AML-193 (cell line): Measurements from ENCODE around the gene ZNF483.
A peak's percentile ranks its signal among the peaks of the same experiment; 100 is the strongest.
"Not testable (repeated sequence)": the region's sequence is repeated elsewhere in the genome, so short reads cannot be mapped to it uniquely, and the experiment has no call there.

Source experiments
- DNase-seq, 2 experiments: peaks; one replicate each; lab custom pipeline; 2025; lab: John Stamatoyannopoulos, UW

ZNF483 gene

GRCh38 chr9:111525056-111525977, at the start of gene ZNF483:
ZNF483 (plus strand) TSS chr9:111525179; CDS start chr9:111527396, 2,217 bp downstream.
- DNase-seq = no peak

GRCh38 chr9:111475195-111475594, 49.8 kb upstream of the ZNF483 start:
- DNase-seq = no peak

GRCh38 chr9:111477677-111478076, 47.3 kb upstream of the ZNF483 start:
- no peak for DNase-seq

GRCh38 chr9:111481885-111482636, 42.9 kb upstream of the ZNF483 start:
- peak in 1 of 2 experiments; percentile 17 for DNase-seq

GRCh38 chr9:111482694-111483438, 42.1 kb upstream of the ZNF483 start:
- peak; percentile 26 to 43 for DNase-seq

GRCh38 chr9:111483439-111483857, 41.5 kb upstream of the ZNF483 start:
- no peak for DNase-seq

GRCh38 chr9:111483858-111484571, 41.0 kb upstream of the ZNF483 start, which contains the start of gene ECPAS:
ECPAS (minus strand) TSS chr9:111484383; CDS start chr9:111472918, 11,465 bp downstream.
- peak; percentile 42 to 55 for DNase-seq

GRCh38 chr9:111484572-111484894, 40.4 kb upstream of the ZNF483 start:
- DNase-seq = peak in 1 of 2 experiments; percentile 21

GRCh38 chr9:111497196-111497595, 27.8 kb upstream of the ZNF483 start:
- DNase-seq = not testable (repeated sequence)

- no peak for DNase-seq
Measured at GRCh38 chr9:111501005-111501562, 23.9 kb upstream of the ZNF483 start.

- no peak for DNase-seq
Measured at GRCh38 chr9:111501648-111502047, 23.3 kb upstream of the ZNF483 start.

- DNase-seq = no peak
Measured at GRCh38 chr9:111502506-111502905, 22.5 kb upstream of the ZNF483 start.

- not testable (repeated sequence) for DNase-seq
Measured at GRCh38 chr9:111511581-111511980, 13.4 kb upstream of the ZNF483 start.

GRCh38 chr9:111514967-111515366, 10.0 kb upstream of the ZNF483 start:
- DNase-seq = no peak

GRCh38 chr9:111516061-111516465, 8.9 kb upstream of the ZNF483 start:
- DNase-seq = no peak

- DNase-seq = no peak
Measured at GRCh38 chr9:111524731-111525055, 286 bp upstream of the ZNF483 start.

GRCh38 chr9:111527347-111527746, 2.4 kb downstream of the ZNF483 start:
- DNase-seq = no peak

GRCh38 chr9:111529787-111530186, 4.8 kb downstream of the ZNF483 start:
- DNase-seq = no peak

- no peak for DNase-seq
Measured at GRCh38 chr9:111531716-111532115, 6.7 kb downstream of the ZNF483 start.

- no peak for DNase-seq
Measured at GRCh38 chr9:111533099-111533790, 8.3 kb downstream of the ZNF483 start.
